Neural cell (in vitro differentiated cells): ENCODE results near the gene CBFA2T2. TPM values are rescaled to one million over a fixed set of nuclear protein-coding genes. Genes with fewer than 3 reads are reported as not detected.

Experiments used
- H2AFZ ChIP-seq: fragments of 200-600, 300-800 bp; sonication (generic), shearing (Covaris generic); 2 replicates; pipeline ENCODE4 v1.6.0; 2014; ENCODE audit warnings: low read depth, mild to moderate bottlenecking, antibody characterized with exemption, low read length, moderate library complexity
- H3F3A ChIP-seq: fragments of 200-600 bp; shearing (Covaris generic); 2 replicates; pipeline ENCODE4 v1.6.1; 2016; ENCODE audit warnings: mild to moderate bottlenecking, moderate library complexity, mixed read lengths, antibody characterized with exemption, low read length; ENCODE audit not compliant: insufficient read depth, poor library complexity, severe bottlenecking
- H3K27ac ChIP-seq: fragments of 200-600, 300-800 bp; sonication (generic), shearing (Covaris generic); 2 replicates; pipeline ENCODE4 v1.5.1; 2014; ENCODE audit warnings: mild to moderate bottlenecking, low read length, moderate library complexity
- H3K27me3 ChIP-seq: fragments of 300-800, 200-600 bp; sonication (generic), shearing (Covaris generic); 2 replicates; pipeline ENCODE4 v1.6.0; 2014; ENCODE audit warnings: mild to moderate bottlenecking, low read depth, low read length, moderate library complexity; ENCODE audit not compliant: insufficient read depth
- H3K36me3 ChIP-seq: fragments of 300-800, 200-600 bp; sonication (generic), shearing (Covaris generic); 2 replicates; pipeline ENCODE4 v1.5.1; 2014; ENCODE audit warnings: mild to moderate bottlenecking, antibody characterized with exemption, low read length, moderate library complexity; ENCODE audit not compliant: insufficient read depth
- H3K4me2 ChIP-seq: fragments of 300-800, 200-600 bp; sonication (generic), shearing (Covaris generic); 2 replicates; pipeline ENCODE4 v1.6.0; 2014; ENCODE audit warnings: mild to moderate bottlenecking, low read length
- H3K4me3 ChIP-seq: fragments of 300-800, 200-600 bp; sonication (generic), shearing (Covaris generic); 2 replicates; pipeline ENCODE4 v1.5.1; 2014; ENCODE audit warnings: mild to moderate bottlenecking, low read length, moderate library complexity
- H3K79me2 ChIP-seq: fragments of 200-600 bp; shearing (Covaris generic); replicated peaks from 2 replicates; pipeline ENCODE4 v1.6.0; 2014; ENCODE audit warnings: mild to moderate bottlenecking, low read length, moderate library complexity; ENCODE audit not compliant: insufficient read depth
- H3K9ac ChIP-seq: fragments of 300-800, 200-600 bp; sonication (generic), shearing (Covaris generic); 2 replicates; pipeline ENCODE4 v1.6.1; 2016; ENCODE audit warnings: mild to moderate bottlenecking, low read length, mixed read lengths
- H3K9me2 ChIP-seq: fragments of 200-600 bp; shearing (Covaris generic); 2 replicates; pipeline ENCODE4 v1.6.1; 2016; ENCODE audit warnings: mild to moderate bottlenecking, low read length, mixed read lengths; ENCODE audit not compliant: insufficient read depth
- H3K9me3 ChIP-seq: fragments of 200-600, 300-800 bp; sonication (generic), shearing (Covaris generic); 2 replicates; pipeline ENCODE4 v1.6.1; 2016; ENCODE audit warnings: mild to moderate bottlenecking, mixed run types, low read length, moderate library complexity, mixed read lengths
- H4K20me1 ChIP-seq: fragments of 200-600 bp; shearing (Covaris generic); 2 replicates; pipeline ENCODE4 v1.6.1; 2016; ENCODE audit warnings: mild to moderate bottlenecking, mixed run types; ENCODE audit not compliant: insufficient read depth
- EP300 ChIP-seq: fragments of 450-650 bp; conservative IDR thresholded peaks from 2 replicates; pipeline ENCODE4 v1.6.1; 2014; ENCODE audit warnings: antibody characterized with exemption, mild to moderate bottlenecking, moderate library complexity; ENCODE audit not compliant: poor library complexity, severe bottlenecking
- EZH2 ChIP-seq: fragments of 200-600, 300-800 bp; shearing (Covaris generic), sonication (generic); IDR thresholded peaks from 2 replicates; pipeline ENCODE4 v1.6.1; 2014; ENCODE audit warnings: antibody characterized with exemption, low read length, borderline replicate concordance, mild to moderate bottlenecking; ENCODE audit not compliant: insufficient read depth, poor library complexity, severe bottlenecking
- MXI1 ChIP-seq: fragments of 450-650 bp; conservative IDR thresholded peaks from 2 replicates; pipeline ENCODE4 v1.6.1; 2014; ENCODE audit warnings: antibody characterized with exemption, mild to moderate bottlenecking; ENCODE audit not compliant: poor library complexity, severe bottlenecking
- POLR2AphosphoS5 ChIP-seq: IDR thresholded peaks from 2 replicates; pipeline ENCODE4 v1.6.1; 2012
- RAD21 ChIP-seq: fragments of 450-650 bp; conservative IDR thresholded peaks from 2 replicates; pipeline ENCODE4 v1.6.1; 2014; ENCODE audit warnings: antibody characterized with exemption, mild to moderate bottlenecking, moderate library complexity
- SMC3 ChIP-seq: fragments of 450-650 bp; conservative IDR thresholded peaks from 2 replicates; pipeline ENCODE4 v1.6.1; 2014; ENCODE audit warnings: antibody characterized with exemption, mild to moderate bottlenecking, moderate library complexity; ENCODE audit not compliant: poor library complexity
- TAF1 ChIP-seq: IDR thresholded peaks from 2 replicates; pipeline ENCODE4 v1.6.1; 2012; ENCODE audit warnings: low read depth
- polyA plus RNA-seq: library from polyadenylated mRNA; depleted of rRNA; stranded (reverse); fragments of >200 nt; gene quantifications from 2 replicates; pipeline ENCODE4 v1.2.3, GENCODE V29; 2014
- TF ChIP-seq, protein P1 (sequence below): fragments of 450-650 bp; IDR thresholded peaks from 2 replicates; pipeline ENCODE4 v1.5.1; 2014; ENCODE audit warnings: antibody characterized with exemption, mild to moderate bottlenecking, moderate library complexity; ENCODE audit not compliant: poor library complexity, severe bottlenecking
- TF ChIP-seq, protein P2 (sequence below): IDR thresholded peaks from 2 replicates; pipeline ENCODE4 v1.6.1; 2012; ENCODE audit warnings: borderline replicate concordance

CBFA2T2 gene
- polyA plus RNA-seq, 1 donor from 2014 or later, result 15.9 TPM

DNA sequence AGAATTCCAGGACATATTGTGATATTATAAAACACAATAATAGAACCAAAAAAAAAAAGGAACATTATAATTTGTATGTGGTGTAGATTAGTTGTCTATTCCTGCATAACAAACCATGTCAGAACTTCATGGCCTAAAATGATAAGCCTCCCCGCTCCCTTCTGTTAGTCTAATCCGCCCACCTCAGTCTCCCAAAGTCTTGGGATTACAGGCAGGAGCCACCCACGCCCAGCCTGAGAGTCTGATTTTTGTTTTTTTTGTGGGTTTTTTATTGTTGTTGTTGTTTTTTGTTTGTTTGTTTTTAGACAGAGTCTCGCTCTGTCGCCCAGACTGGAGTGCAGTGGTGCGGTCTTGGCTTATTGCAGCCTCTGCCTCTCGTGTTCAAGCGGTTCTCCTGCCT is 111.1 kb downstream of the CBFA2T2 start:
- Histone ChIP-seq H3K9me3 (no peaks in the 10 kb centered on the region), H3K27ac (no peak overlapping the region), H3K27me3 (no peaks in the 10 kb centered on the region), H2AFZ (no peak overlapping the region), H4K20me1 (no peaks in the 10 kb centered on the region), H3K36me3 (peaks cover 5% of the 10 kb centered on the region), H3K9ac (no peak overlapping the region), H3K4me3 (no peak overlapping the region), H3K9me2 (no peaks in the 10 kb centered on the region), H3F3A (no peaks in the 10 kb centered on the region), H3K4me2 (no peak overlapping the region), H3K79me2 (no peaks in the 10 kb centered on the region)
- no peak for TF ChIP-seq MXI1
- TF ChIP-seq, protein P1, sequence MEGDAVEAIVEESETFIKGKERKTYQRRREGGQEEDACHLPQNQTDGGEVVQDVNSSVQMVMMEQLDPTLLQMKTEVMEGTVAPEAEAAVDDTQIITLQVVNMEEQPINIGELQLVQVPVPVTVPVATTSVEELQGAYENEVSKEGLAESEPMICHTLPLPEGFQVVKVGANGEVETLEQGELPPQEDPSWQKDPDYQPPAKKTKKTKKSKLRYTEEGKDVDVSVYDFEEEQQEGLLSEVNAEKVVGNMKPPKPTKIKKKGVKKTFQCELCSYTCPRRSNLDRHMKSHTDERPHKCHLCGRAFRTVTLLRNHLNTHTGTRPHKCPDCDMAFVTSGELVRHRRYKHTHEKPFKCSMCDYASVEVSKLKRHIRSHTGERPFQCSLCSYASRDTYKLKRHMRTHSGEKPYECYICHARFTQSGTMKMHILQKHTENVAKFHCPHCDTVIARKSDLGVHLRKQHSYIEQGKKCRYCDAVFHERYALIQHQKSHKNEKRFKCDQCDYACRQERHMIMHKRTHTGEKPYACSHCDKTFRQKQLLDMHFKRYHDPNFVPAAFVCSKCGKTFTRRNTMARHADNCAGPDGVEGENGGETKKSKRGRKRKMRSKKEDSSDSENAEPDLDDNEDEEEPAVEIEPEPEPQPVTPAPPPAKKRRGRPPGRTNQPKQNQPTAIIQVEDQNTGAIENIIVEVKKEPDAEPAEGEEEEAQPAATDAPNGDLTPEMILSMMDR, result no peak
- TF ChIP-seq, protein P2, sequence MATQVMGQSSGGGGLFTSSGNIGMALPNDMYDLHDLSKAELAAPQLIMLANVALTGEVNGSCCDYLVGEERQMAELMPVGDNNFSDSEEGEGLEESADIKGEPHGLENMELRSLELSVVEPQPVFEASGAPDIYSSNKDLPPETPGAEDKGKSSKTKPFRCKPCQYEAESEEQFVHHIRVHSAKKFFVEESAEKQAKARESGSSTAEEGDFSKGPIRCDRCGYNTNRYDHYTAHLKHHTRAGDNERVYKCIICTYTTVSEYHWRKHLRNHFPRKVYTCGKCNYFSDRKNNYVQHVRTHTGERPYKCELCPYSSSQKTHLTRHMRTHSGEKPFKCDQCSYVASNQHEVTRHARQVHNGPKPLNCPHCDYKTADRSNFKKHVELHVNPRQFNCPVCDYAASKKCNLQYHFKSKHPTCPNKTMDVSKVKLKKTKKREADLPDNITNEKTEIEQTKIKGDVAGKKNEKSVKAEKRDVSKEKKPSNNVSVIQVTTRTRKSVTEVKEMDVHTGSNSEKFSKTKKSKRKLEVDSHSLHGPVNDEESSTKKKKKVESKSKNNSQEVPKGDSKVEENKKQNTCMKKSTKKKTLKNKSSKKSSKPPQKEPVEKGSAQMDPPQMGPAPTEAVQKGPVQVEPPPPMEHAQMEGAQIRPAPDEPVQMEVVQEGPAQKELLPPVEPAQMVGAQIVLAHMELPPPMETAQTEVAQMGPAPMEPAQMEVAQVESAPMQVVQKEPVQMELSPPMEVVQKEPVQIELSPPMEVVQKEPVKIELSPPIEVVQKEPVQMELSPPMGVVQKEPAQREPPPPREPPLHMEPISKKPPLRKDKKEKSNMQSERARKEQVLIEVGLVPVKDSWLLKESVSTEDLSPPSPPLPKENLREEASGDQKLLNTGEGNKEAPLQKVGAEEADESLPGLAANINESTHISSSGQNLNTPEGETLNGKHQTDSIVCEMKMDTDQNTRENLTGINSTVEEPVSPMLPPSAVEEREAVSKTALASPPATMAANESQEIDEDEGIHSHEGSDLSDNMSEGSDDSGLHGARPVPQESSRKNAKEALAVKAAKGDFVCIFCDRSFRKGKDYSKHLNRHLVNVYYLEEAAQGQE, result no peak
- no peak for TF ChIP-seq EZH2
- no peak for TF ChIP-seq RAD21
- no peak for TF ChIP-seq SMC3
- TF ChIP-seq EP300, result no peak
- no peak for TF ChIP-seq POLR2AphosphoS5
- no peak for TF ChIP-seq TAF1

DNA sequence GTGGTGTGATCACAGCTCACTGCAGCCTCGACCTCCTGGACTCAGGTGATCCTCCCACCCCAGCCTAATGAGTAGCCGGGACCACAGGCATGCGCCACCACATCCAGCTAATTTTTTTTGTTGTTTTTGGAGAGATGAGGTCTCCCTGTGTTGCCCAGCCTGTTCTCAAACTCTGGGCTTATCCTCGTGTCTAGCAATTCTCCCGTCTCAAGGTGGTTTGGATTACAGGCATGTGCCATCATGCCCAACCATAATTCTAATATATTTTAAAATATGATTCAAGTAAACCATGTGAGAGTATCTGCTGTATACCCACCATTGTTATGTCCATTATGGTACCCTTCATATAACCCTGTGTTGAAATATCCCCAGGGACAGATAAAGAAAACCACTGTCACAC is 112.0 kb downstream of the CBFA2T2 start:
- H3K27ac ChIP-seq, result no peak overlapping the region
- no peaks in the 10 kb centered on the region for H3K9me2 ChIP-seq
- H3K9me3 ChIP-seq, result no peaks in the 10 kb centered on the region
- no peaks in the 10 kb centered on the region for H3F3A ChIP-seq
- no peak for TF ChIP-seq TAF1
- no peak overlapping the region for H3K4me3 ChIP-seq
- no peak overlapping the region for H3K4me2 ChIP-seq
- H2AFZ ChIP-seq, result no peak overlapping the region
- no peaks in the 10 kb centered on the region for H4K20me1 ChIP-seq
- H3K36me3 ChIP-seq, result peaks cover 5% of the 10 kb centered on the region
- H3K79me2 ChIP-seq, result no peaks in the 10 kb centered on the region
- no peaks in the 10 kb centered on the region for H3K27me3 ChIP-seq
- no peak overlapping the region for H3K9ac ChIP-seq
